Right cardiac atrium (tissue), 5 donors: ENCODE measurements around the gene CMPK1. TPM values are rescaled to one million over a fixed set of nuclear protein-coding genes. Genes with fewer than 3 reads are reported as not detected.

Source experiments
- ATAC-seq, 2 donors: fragments of 200-7000 bp; cut with Tn5 transposase; one replicate each; pipeline versions ENCODE4 v1.8.0 to v1.9.1; 2020; ENCODE audit warnings: moderate library complexity in 2 of 2, mild to moderate bottlenecking in 1 of 2
- DNase-seq, 3 donors: peaks; one replicate each; pipeline ENCODE4 v3.0.0-alpha.2; 2020
- H3K27ac ChIP-seq: one replicate; pipeline ENCODE4 v1.5.1; 2013; ENCODE audit warnings: mild to moderate bottlenecking, low read length, control low read depth, moderate library complexity
- H3K27me3 ChIP-seq: one replicate; pipeline ENCODE4 v1.6.1; 2013; ENCODE audit not compliant: control insufficient read depth, insufficient read depth
- H3K4me1 ChIP-seq: one replicate; pipeline ENCODE4 v1.6.1; 2013; ENCODE audit warnings: low read length; ENCODE audit not compliant: control insufficient read depth, insufficient read depth
- H3K4me3 ChIP-seq: one replicate; pipeline ENCODE4 v1.5.1; 2013; ENCODE audit warnings: low read length, control low read depth
- H3K9me3 ChIP-seq: one replicate; pipeline ENCODE4 v1.6.1; 2013; ENCODE audit warnings: low read length; ENCODE audit not compliant: control insufficient read depth
- WGBS: extraction: QIAGEN DNeasy Blood & Tissue Kit; methylation state at CpG from one replicate; pipeline ENCODE4 v1.1.7; 2013; 5-methylcytosine and 5-hydroxymethylcytosine counted together
- intact Hi-C, 4 donors: fragments of 100-400 bp; cut with DNase I; formaldehyde crosslinking; loops; one replicate each; pipeline versions ENCODE4 v1.11.0 to v1.14.0; 2022 to 2023
- polyA plus RNA-seq: library from polyadenylated mRNA; stranded (reverse); fragments of 200-250 nt; gene quantifications from one replicate; pipeline ENCODE4 v1.2.3, GENCODE V29; 2013
- total RNA-seq, 4 donors: library from RNA; stranded (reverse); fragmentation: NEBNext Ultra II Directional; extraction: Animal tissue kit (Norgen Biotek cat#: 25700); gene quantifications; one replicate each; pipeline ENCODE4 v1.2.1, GENCODE V29; 2021
- donor health status: healthy with polysubstance abuse.
- donor health status: DM: no; HTN: yes; CAD: no.
- donor health status: DM: no; HTN: no; CAD: no.
- donor health status: DM: no; HTN: yes; CAD: no; lungs with severe emphysema.
- donor health status: DM: yes; HTN: yes; CAD: no.

The CMPK1 gene
- total and polyA plus RNA-seq, 5 donors, result 53.6 to 103 (median 77.5) TPM

DNA sequence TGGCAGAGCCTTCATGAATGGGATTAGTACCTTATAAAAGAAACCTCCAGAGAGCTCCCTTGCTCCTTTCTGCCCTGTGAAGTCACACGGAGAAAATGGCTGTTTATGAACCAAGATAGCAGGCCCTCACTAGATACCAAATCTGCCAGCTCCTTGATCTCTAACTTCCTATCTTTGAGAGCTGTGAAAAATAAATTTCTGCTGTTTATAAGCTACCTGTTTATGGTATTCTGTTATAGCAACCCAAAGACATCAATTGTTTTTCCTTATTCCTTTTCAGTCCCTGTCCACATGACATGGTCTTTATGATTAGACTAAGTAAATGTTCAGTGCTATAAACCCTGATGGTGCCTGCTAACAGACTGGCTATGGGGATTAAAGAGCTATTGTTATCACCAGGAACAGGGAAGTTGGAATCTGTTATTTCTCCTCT, 10.0 kb upstream of the CMPK1 start:
- ATAC-seq (no peak), DNase-seq (no peak)
- no peaks in the 10 kb centered on the region for H3K27me3 ChIP-seq
- 17% methylated on average over 1 of the region's 1 CpG for WGBS
- no peak overlapping the region for H3K27ac ChIP-seq
- intact Hi-C loops, result no loop called here
- H3K4me3 ChIP-seq, result no peak overlapping the region
- no peaks in the 10 kb centered on the region for H3K9me3 ChIP-seq
- H3K4me1 ChIP-seq, result no peaks in the 10 kb centered on the region

DNA sequence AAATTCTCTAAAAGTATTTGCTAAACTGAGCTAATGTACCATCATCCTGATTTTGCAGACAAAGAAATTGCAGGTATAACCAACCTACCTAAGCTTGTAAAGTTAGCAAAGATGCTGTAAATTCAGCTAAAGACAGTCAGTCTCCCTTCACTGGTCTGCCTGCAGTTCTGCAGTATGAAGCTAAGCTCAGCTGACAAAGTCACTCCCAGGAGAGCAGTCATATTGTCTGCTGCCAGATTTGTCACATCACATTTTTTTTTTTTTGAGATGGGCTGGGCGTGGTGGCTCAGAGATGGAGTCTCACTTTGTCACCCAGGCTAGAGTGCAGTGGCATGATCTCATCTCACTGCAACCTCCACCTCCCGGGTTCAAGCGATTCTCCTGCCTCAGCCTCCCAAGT, 8.9 kb upstream of the CMPK1 start:
- DNase-seq (no peak), ATAC-seq (no peak)
- WGBS, result 87% methylated on average over 3 of the region's 3 CpGs
- Histone ChIP-seq H3K4me1 (no peaks in the 10 kb centered on the region), H3K27ac (no peak overlapping the region), H3K4me3 (no peak overlapping the region), H3K27me3 (no peaks in the 10 kb centered on the region), H3K9me3 (no peaks in the 10 kb centered on the region)
- intact Hi-C loops, result no loop called here

DNA sequence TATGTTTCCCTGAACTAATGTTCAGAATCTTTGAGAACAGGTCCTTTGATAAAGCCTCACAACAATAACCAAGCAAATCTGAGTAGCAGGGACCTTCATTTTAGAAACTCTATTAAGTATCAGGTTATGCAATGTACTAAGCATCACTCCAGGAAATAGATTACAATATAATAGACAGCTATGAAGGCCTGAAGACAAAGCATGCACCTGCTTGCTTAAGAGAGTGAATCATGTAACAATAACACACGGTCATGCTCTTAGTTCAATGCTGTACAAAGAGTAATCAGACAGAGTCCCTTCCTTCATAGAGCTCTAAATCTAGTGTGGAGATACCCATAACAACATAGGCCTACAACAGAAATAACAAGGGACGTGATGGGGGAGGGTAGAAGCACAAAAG, 8.1 kb upstream of the CMPK1 start:
- H3K9me3 ChIP-seq, result no peaks in the 10 kb centered on the region
- H3K4me3 ChIP-seq, result no peak overlapping the region
- ATAC-seq (no peak), DNase-seq (no peak)
- 80% methylated on average over 2 of the region's 2 CpGs for WGBS
- H3K27ac ChIP-seq, result no peak overlapping the region
- intact Hi-C loops, result no loop called here
- H3K27me3 ChIP-seq, result no peaks in the 10 kb centered on the region
- no peaks in the 10 kb centered on the region for H3K4me1 ChIP-seq

DNA sequence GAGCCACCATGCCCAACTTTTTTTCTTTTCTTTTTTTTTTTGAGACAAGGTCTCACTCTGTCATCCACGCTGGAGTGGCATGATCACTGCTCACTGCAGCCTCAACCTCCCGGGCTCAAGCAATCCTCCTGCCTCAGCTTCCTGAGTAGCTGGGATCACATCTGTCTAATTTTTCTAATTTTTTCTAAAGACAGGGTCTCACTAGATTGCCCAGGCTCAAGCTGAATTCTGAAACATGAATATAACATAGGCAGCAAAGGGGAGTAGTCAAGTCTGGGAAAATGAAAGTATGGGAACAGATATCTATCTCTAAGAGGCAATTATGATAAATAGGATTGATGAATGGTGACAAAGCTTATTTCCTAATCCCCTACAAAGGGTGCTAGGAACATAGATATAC, 7.3 kb upstream of the CMPK1 start:
- no peak for DNase-seq

DNA sequence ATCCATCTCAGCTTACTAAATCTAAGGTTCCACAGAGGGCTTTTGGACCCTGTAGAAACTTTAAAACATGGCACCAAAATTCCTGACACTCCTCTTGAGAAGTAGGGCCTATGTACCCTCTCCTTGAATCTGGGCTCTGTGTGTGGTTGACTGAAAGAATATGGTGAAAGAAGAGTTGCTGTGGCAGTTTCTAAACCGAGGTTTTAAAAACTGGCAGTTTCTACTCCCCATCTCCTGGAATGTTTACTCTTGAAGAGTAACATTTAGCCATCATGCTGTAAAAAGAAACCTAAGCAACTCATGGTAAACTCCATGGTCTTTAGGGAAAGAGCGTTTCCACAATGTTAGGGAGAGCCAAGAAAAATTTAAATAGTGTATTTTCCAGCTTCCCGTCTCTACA, 4.6 kb upstream of the CMPK1 start:
- Histone ChIP-seq H3K9me3 (no peaks in the 10 kb centered on the region), H3K4me3 (no peak overlapping the region), H3K27me3 (no peaks in the 10 kb centered on the region), H3K4me1 (peaks cover 3% of the 10 kb centered on the region), H3K27ac (no peak overlapping the region)
- WGBS, result 93% methylated on average over 3 of the region's 3 CpGs
- no peak for DNase-seq
- intact Hi-C loops, result no loop called here
- no peak for ATAC-seq

More for the DNA sequence above, 7.3 kb upstream of the CMPK1 start:
- Histone ChIP-seq H3K27me3 (no peaks in the 10 kb centered on the region), H3K27ac (no peak overlapping the region), H3K4me3 (no peak overlapping the region), H3K9me3 (no peaks in the 10 kb centered on the region), H3K4me1 (no peaks in the 10 kb centered on the region)
- no peak for ATAC-seq
- intact Hi-C loops, result no loop called here
- 91% methylated on average over 2 of the region's 2 CpGs for WGBS

DNA sequence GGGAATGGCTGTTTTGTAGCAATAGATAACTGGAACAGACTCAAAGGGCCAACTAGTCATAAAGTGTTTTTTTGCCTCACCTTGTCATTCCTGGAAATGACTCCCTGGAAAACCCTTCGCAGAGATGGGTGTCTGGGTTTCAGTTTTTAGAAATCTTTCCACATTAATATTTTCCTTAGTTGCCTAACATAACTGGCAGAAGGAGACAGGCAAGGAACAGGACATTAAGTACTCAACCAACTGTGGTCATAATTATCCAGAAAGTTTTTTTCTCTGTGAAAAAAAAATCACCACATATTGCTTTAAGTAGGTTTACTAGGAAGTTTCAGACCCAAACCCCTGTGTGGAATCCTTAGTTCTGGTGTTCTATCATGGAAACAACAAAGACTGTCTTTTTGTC, 3.4 kb upstream of the CMPK1 start:
- WGBS, result 91% methylated on average over 1 of the region's 1 CpG
- DNase-seq (no peak), ATAC-seq (no peak)
- Histone ChIP-seq H3K27me3 (no peaks in the 10 kb centered on the region), H3K27ac (no peak overlapping the region), H3K4me3 (no peak overlapping the region), H3K4me1 (peaks cover 3% of the 10 kb centered on the region), H3K9me3 (no peaks in the 10 kb centered on the region)
- intact Hi-C loops, result no loop called here

DNA sequence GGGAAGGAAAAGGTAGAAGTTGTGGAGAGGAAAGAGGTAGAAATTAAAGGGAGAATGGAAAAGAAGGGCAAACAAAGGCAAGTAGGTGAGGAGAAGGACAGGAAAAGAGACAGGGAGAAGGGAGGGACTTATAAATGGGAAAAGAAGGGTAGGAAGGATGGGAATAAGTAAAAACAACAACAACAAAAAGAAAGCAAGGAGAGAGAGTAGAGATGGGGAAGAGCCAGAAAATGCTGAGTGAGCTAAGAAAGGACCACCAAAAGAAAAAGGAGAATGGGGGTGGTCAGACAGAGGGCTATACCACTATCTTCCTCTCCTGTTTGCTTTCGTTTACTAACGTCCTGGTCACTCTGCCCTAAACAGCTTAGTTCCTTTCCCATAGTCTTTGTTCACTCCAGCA, 1.7 kb upstream of the CMPK1 start:
- ATAC-seq (no peak), DNase-seq (no peak)
- H3K4me1 ChIP-seq, result peaks cover 3% of the 10 kb centered on the region
- no peak overlapping the region for H3K27ac ChIP-seq
- H3K9me3 ChIP-seq, result no peaks in the 10 kb centered on the region
- H3K4me3 ChIP-seq, result no peak overlapping the region
- no peaks in the 10 kb centered on the region for H3K27me3 ChIP-seq
- 83% methylated on average over 2 of the region's 2 CpGs for WGBS
- intact Hi-C loops, result loop anchor here in 1 of 4 donors (2.0 kb wide), 1 partner anchor 17 kb away; the partner anchor contains the start of gene STIL

DNA sequence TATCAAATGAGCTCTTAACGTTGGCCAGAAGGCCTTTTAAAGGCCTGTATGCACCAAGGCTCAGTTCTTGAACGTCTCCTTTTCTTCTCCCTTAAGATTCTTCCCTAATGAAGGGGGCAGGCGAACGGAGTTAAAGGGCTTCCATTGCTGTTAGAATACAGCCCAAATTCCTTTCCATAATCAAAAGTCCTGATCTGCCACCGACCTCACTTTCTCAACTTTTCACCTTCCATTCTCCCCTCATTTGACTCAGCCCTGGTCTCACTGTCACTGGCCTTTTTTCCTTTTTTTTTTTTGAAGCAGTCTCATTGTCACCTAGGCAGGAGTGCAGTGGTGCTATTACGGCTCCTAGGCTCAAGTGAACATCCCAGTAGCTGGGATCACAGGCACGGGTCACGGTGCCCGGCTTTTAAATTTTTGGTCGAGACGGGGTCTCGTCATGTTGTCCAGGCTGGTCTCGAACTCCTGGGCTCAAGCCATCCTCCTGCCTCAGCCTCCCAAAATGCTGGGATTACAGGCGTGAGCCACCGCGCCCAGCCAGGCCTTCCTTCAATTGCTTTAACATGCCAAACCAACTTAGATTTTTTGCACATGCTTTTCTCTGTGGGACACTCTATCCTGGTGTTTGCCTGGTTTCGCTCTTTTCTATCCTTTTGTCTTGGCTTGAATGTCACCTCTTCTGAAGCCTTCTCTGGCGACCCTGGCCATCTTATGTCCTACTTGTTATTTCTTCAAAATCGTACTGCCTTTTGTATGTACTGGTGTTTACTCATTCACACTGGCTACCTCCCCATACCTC, 612 bp upstream of the CMPK1 start:
- peaks cover 3% of the 10 kb centered on the region for H3K4me1 ChIP-seq
- ATAC-seq, result no peak
- intact Hi-C loops, result loop anchor here in 1 of 4 donors (2.0 kb wide), 1 partner anchor 18 kb away; the partner anchor contains the start of gene STIL

DNA sequence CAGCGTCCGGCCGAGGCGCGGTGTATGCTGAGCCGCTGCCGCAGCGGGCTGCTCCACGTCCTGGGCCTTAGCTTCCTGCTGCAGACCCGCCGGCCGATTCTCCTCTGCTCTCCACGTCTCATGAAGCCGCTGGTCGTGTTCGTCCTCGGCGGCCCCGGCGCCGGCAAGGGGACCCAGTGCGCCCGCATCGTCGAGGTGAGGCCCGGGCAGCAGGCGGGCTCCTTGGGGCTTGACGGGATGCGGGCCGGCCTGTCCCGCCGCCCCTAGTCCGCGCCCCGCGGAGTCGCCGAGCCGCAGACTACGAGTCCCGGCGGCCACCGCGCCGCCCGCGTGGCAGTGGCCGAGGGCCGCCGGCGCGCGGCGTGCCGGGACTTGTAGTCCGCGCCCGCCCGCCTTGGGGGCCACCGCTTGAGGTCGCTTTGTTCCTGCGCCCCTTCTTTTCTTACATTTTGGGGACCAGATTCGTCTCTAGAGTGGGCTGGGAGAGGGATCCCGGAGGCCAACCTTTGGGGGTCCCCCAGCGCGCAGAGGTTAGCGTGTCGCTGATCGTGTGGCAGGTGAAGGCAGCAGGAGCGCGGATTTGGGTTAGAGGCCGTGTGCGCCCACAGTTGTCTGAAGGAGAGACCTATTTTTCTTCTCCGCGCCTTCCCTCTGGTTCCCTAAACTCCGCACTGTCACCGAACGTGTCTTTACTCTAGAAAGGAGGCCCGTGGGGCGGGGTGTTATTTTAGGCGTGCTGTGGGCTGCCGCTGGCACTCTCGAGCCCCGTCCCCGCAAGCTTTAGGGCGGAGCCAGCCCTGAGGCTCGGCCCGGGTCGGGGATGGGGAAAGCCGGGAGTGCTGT, 553 bp downstream of the CMPK1 start:
- ATAC-seq, result peak; percentile 94 to 95
- Histone ChIP-seq H3K9me3 (no peaks in the 10 kb centered on the region), H3K27ac (peak overlapping the region; percentile 99), H3K4me1 (peaks cover 3% of the 10 kb centered on the region), H3K27me3 (no peaks in the 10 kb centered on the region), H3K4me3 (peak overlapping the region; percentile 78)
- under 1% methylated on average over 90 of the region's 90 CpGs for WGBS
- intact Hi-C loops, result loop anchor here in 1 of 4 donors (2.0 kb wide), 1 partner anchor 19 kb away; the partner anchor contains the start of gene STIL
- DNase-seq, result peak; percentile 86 to 93 (median 92)

More for the DNA sequence above, 612 bp upstream of the CMPK1 start:
- DNase-seq, result no peak
- 40% methylated on average over 19 of the region's 19 CpGs for WGBS
- H3K27me3 ChIP-seq, result no peaks in the 10 kb centered on the region
- peak overlapping the region; percentile 39 for H3K27ac ChIP-seq
- H3K9me3 ChIP-seq, result no peaks in the 10 kb centered on the region
- peak overlapping the region; percentile 78 for H3K4me3 ChIP-seq

DNA sequence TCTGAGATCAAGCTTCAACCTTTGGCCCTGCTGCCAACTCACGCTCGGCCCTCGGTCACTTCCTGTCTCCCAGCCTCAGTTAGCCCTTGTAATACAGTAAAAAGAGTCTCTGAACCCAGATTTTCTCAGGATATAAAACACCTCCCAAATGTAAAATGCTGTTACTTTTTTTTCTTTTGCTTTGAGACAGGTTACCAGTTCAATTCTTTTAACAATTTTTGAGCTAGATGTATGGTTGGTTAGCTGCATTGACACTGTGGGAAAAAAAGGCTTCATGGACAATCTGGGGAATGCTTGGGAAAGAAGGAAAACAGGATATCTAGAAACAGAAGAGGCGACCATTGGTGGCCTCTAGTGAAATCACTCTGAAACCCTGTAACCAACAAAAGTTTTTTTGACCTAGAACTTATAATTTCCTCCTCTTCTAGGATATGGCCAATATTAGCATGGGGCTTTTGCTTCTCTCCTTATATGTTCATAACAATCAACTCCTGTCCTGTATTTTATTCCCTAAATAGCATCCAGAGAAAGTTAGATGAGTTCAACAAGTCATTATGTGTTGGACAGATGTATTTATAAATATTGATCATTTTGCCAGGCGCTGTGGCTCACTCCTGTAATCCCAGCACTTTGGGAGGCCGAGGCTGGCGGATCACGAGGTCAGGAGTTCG, 1.3 kb downstream of the CMPK1 start:
- Histone ChIP-seq H3K4me1 (peaks cover 3% of the 10 kb centered on the region), H3K27ac (peak overlapping the region; percentile 99), H3K4me3 (peak overlapping the region; percentile 78), H3K9me3 (no peaks in the 10 kb centered on the region), H3K27me3 (no peaks in the 10 kb centered on the region)
- ATAC-seq (no peak), DNase-seq (no peak)
- 53% methylated on average over 9 of the region's 9 CpGs for WGBS
- intact Hi-C loops, result no loop called here
